Ectodermal cell (in vitro differentiated cells): ENCODE results near the gene TGFBR2.
"Not testable (repeated sequence)": the region's sequence is repeated elsewhere in the genome, so short reads cannot be mapped to it uniquely, and the experiment has no call there.

Experiments used
- H3K27ac ChIP-seq: 2 replicates; pipeline ENCODE4 v1.7.0; 2013; ENCODE audit warnings: mild to moderate bottlenecking, low read depth, low read length; ENCODE audit not compliant: insufficient read depth, poor library complexity, severe bottlenecking
- H3K27me3 ChIP-seq: 2 replicates; pipeline ENCODE4 v1.7.0; 2013; ENCODE audit warnings: mild to moderate bottlenecking, low read length; ENCODE audit not compliant: insufficient read depth, control insufficient read depth, poor library complexity, severe bottlenecking
- H3K36me3 ChIP-seq: one replicate; pipeline ENCODE4 v1.7.0; 2013; ENCODE audit warnings: low read length; ENCODE audit not compliant: control insufficient read depth, insufficient read depth
- H3K4me1 ChIP-seq: one replicate; pipeline ENCODE4 v1.7.0; 2013; ENCODE audit warnings: low read length; ENCODE audit not compliant: control insufficient read depth, insufficient read depth
- H3K4me3 ChIP-seq: 2 replicates; pipeline ENCODE4 v1.7.0; 2013; ENCODE audit warnings: low read depth, low read length, control low read depth; ENCODE audit not compliant: insufficient read depth
- H3K9me3 ChIP-seq: 2 replicates; pipeline ENCODE4 v1.7.0; 2013; ENCODE audit warnings: mild to moderate bottlenecking, low read length, moderate library complexity; ENCODE audit not compliant: control insufficient read depth
- WGBS, 2 experiments: methylation state at CpG; one replicate each; pipeline ENCODE4 v1.1.7; 2013; ENCODE audit warnings: missing lambda C conversion rate in 2 of 2; 5-methylcytosine and 5-hydroxymethylcytosine counted together

The TGFBR2 gene

DNA sequence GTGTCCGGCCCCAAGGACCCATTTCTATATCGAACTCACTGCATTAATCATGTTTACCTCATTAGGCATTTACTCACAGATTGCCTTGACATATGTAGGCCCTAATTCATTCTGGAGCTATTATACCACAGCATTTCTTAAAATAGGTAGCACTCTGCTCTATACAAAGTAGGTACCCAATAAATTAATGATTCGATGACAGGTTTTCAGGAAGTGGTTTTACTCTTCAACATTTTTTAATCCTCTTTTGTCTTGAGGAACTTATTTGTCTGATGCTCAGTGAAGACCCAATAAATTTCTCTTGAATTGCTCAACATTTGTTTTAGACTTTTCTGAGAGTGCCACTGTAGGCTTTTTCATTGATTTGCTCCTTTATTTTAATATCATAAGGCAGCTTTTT, 12.1 kb downstream of the TGFBR2 start:
- 97 to 98% methylated on average over 3 of the region's 3 CpGs for WGBS, 2 experiments
- Histone ChIP-seq H3K9me3 (no peaks in the 10 kb centered on the region), H3K4me1 (no peaks in the 10 kb centered on the region), H3K27ac (no peak overlapping the region), H3K4me3 (no peak overlapping the region), H3K36me3 (no peaks in the 10 kb centered on the region), H3K27me3 (no peaks in the 10 kb centered on the region)

GRCh38 chr3:30619318-30619717, 12.9 kb downstream of the TGFBR2 start:
- Histone ChIP-seq H3K27me3 (no peaks in the 10 kb centered on the region), H3K9me3 (no peaks in the 10 kb centered on the region), H3K4me1 (no peaks in the 10 kb centered on the region), H3K36me3 (no peaks in the 10 kb centered on the region), H3K4me3 (no peak overlapping the region), H3K27ac (no peak overlapping the region)
- 91 to 97% methylated on average over 1 of the region's 1 CpG for WGBS, 2 experiments

DNA sequence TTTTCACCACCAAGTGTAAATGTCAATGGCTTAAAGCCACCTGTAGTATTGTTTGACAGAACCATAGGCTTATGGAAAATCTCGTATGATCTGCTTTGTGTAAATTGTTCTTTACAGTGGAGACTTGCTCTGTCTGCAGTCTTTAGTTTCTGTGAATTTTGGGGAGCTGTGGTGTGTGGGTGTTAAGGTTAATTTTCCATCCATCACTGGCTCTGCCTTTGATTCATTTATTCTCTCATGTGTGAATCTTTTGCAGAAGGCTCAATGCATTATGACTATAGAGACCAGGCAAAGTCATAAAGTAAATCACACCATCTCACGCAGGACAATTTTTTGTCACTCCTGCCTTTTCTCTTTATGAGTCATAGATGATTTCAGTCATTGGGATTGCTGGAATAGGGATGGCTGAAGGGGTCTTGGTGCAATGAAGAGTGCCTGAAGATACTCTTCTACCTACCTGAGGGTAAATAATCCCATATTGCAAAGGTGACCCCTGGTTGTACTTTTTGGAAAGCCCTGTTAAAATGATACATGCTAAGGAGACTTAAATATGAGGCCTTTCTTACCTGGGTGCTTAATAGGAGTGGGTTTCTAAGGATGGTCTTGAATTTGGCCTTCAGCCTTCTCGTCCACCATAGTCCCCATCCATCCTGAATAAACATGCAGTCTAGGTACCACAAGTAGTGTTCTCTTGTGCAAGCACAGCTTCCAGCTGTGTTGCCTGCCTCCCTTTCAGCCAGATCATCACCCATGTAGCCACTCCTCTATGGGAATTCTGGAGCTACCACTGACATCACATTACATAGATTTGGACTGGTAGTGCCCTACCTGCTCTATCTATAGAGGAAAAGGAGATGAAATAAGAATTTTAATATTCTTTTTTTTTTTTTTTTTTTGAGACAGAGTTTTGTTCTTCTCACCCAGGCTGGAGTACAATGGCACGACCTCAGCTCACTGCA, 14.3 kb downstream of the TGFBR2 start:
- no peaks in the 10 kb centered on the region for H3K27me3 ChIP-seq
- no peak overlapping the region for H3K27ac ChIP-seq
- 95 to 98% methylated on average over 4 of the region's 4 CpGs for WGBS, 2 experiments
- H3K4me3 ChIP-seq: no peak overlapping the region
- H3K4me1 ChIP-seq: no peaks in the 10 kb centered on the region
- no peaks in the 10 kb centered on the region for H3K36me3 ChIP-seq
- no peaks in the 10 kb centered on the region for H3K9me3 ChIP-seq

DNA sequence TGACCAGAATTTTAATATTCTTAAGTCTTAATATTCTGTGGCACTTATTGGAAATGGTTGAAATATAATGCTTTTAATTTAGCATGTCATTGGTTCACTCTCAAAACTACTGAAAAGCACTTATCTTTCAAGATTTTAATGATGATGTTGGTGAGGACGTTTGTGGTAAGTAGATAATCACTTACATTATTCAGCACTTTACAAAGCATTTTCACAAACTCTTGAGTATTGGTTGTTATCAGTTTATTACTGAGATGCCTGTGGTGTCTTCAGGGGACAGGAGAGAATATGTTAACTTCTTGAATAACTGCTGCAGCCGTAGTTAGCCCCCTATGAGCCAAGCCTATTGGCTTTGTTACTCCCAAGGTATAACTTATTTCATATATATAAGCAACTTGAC, 15.2 kb downstream of the TGFBR2 start:
- Histone ChIP-seq H3K36me3 (no peaks in the 10 kb centered on the region), H3K4me1 (no peaks in the 10 kb centered on the region), H3K27ac (no peak overlapping the region), H3K27me3 (no peaks in the 10 kb centered on the region), H3K4me3 (no peak overlapping the region), H3K9me3 (no peaks in the 10 kb centered on the region)
- no CpG with 5 or more reads among the region's 2 CpGs for WGBS, 2 experiments

DNA sequence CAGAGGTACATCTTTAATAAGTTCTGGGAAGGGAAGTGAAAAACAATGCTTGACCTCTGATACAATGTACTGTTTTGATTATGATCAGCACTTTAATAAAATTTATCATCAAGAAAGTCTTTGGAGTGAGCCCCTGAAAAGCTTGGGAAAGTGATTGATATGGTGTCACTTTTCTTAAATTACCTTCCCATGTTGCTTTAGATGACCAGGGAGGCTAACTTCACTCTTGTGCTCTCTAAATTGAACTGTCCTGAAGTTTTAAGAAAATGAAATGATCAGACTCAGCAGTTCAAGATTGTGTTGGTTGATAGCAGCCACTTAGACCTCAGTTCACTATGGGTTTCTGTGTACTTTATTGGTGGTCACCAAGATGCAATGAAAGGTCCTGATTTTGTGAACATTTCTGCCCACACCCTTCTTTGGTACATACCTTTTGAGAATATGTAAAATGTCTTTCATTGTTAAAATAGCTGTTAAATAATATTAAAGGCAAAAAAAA, 15.7 kb downstream of the TGFBR2 start:
- Histone ChIP-seq H3K4me3 (no peak overlapping the region), H3K4me1 (no peaks in the 10 kb centered on the region), H3K27me3 (no peaks in the 10 kb centered on the region), H3K9me3 (no peaks in the 10 kb centered on the region), H3K36me3 (no peaks in the 10 kb centered on the region), H3K27ac (no peak overlapping the region)

DNA sequence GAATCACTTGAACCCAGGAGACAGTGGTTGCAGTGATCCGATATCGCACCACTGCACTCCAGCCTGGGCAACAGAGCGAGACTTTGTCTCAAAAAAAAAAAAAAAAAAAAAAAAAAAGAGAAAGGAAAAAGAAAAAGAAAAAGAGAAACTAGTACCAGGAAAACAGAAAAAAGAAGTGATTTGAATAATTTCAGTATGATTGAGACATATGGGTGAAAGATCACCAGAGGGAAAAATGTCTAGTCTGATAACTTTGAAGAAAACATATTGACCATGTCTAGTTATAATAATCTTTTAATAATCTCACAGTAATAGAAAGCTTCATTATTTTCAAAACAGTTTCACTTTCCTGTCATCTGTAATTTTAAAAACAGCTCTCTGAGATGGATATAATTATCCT, 16.4 kb downstream of the TGFBR2 start:
- Histone ChIP-seq H3K9me3 (no peaks in the 10 kb centered on the region), H3K27ac (no peak overlapping the region), H3K36me3 (no peaks in the 10 kb centered on the region), H3K27me3 (no peaks in the 10 kb centered on the region), H3K4me1 (no peaks in the 10 kb centered on the region), H3K4me3 (no peak overlapping the region)
- whole genome bisulfite sequencing, 2 experiments: 73 to 81% methylated on average over 3 of the region's 3 CpGs

DNA sequence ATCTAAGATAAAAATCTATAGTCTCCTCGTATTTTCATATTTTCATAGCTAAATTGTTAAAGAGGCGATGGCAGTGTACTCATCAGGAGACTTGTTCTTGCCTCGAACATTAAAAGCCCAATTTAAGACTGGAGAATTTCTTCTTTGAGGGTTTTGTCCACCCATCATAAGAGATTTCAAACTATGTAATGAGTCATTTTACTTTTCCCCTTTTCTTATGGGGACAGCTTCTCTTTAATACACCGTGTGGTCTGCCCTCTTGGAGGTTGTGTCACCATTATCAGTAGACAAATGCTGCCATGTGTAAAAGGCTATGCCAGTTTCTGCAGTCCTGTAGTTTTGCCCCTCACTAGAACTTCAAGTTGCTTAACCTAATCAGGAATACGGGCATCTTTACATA, 16.9 kb downstream of the TGFBR2 start:
- no peak overlapping the region for H3K27ac ChIP-seq
- H3K36me3 ChIP-seq: no peaks in the 10 kb centered on the region
- H3K4me1 ChIP-seq: no peaks in the 10 kb centered on the region
- no peaks in the 10 kb centered on the region for H3K9me3 ChIP-seq
- H3K4me3 ChIP-seq: no peak overlapping the region
- no peaks in the 10 kb centered on the region for H3K27me3 ChIP-seq
- WGBS, 2 experiments: 81 to 88% methylated on average over 5 of the region's 5 CpGs

GRCh38 chr3:30624480-30624879, 18.1 kb downstream of the TGFBR2 start:
- not testable (repeated sequence) for H3K4me3 ChIP-seq, H3K27ac ChIP-seq, H3K9me3 ChIP-seq, H3K27me3 ChIP-seq, H3K36me3 ChIP-seq, H3K4me1 ChIP-seq
- 88 to 90% methylated on average over 6 of the region's 6 CpGs for WGBS, 2 experiments

GRCh38 chr3:30625541-30626438, 19.4 kb downstream of the TGFBR2 start:
- Histone ChIP-seq H3K9me3 (no peaks in the 10 kb centered on the region), H3K27ac (no peak overlapping the region), H3K36me3 (no peaks in the 10 kb centered on the region), H3K4me3 (no peak overlapping the region), H3K27me3 (no peaks in the 10 kb centered on the region), H3K4me1 (peaks cover 5% of the 10 kb centered on the region)
- WGBS, 2 experiments: 96 to 97% methylated on average over 4 of the region's 4 CpGs
